Prostate gland (tissue), 2 donors: ENCODE measurements around the gene PPFIBP2.

ENCODE experiments used
- CTCF ChIP-seq, 4 experiments: fragments of 200-600 bp in 2 of 4; fragments of 450-650 bp in 2 of 4; sonication (generic) in 2 of 4; IDR thresholded peaks; 1 replicate in 3 of 4; 2 replicates in 1 of 4; pipeline ENCODE4 v1.5.1; 2016 to 2019; ENCODE audit warnings: antibody characterized with exemption in 4 of 4, mild to moderate bottlenecking in 2 of 4, moderate library complexity in 2 of 4
- POLR2A ChIP-seq: fragments of 450-650 bp; IDR thresholded peaks from one replicate; pipeline ENCODE4 v1.6.1; 2016; ENCODE audit warnings: antibody characterized with exemption, mild to moderate bottlenecking

- TF ChIP-seq CTCF (IDR thresholded peaks at IDR 0.05) (no peak), POLR2A (no peak)
Observed at GRCh38 chr11:7514099-7514591, 346 bp downstream of the PPFIBP2 start.
